WTC11 (cell line): Measurements from ENCODE around the gene DCAF17. TPM values are rescaled to one million over a fixed set of nuclear protein-coding genes. Genes with fewer than 3 reads are reported as not detected.
A peak's percentile ranks its signal among the peaks of the same experiment; 100 is the strongest.

Experiments
- ARID4B ChIP-seq: sonication (generic); formaldehyde crosslinking; IDR thresholded peaks from 2 replicates; pipeline ENCODE4 v1.8.0; 2023; ENCODE audit warnings: missing genetic modification reagents, mild to moderate bottlenecking, borderline replicate concordance
- ATF1 ChIP-seq: sonication (generic); formaldehyde crosslinking; IDR thresholded peaks from 2 replicates; pipeline ENCODE4 v1.8.1; 2023; ENCODE audit warnings: mild to moderate bottlenecking, moderate library complexity, missing genetic modification reagents
- CBFB ChIP-seq: sonication (generic); formaldehyde crosslinking; IDR thresholded peaks from 2 replicates; pipeline ENCODE4 v1.8.1; 2022; ENCODE audit warnings: mild to moderate bottlenecking, low read depth, missing genetic modification reagents
- CDX4 ChIP-seq: fragments of 250-450 bp; sonication (Bioruptor Pico); IDR thresholded peaks from 2 replicates; pipeline ENCODE4 v1.9.0; 2021; ENCODE audit warnings: moderate library complexity, mild to moderate bottlenecking, inconsistent platforms, borderline replicate concordance
- E2F5 ChIP-seq: sonication (generic); formaldehyde crosslinking; IDR thresholded peaks from 2 replicates; pipeline ENCODE4 v1.8.1; 2022; ENCODE audit warnings: mild to moderate bottlenecking, moderate library complexity, missing genetic modification reagents
- ELF4 ChIP-seq: sonication (generic); formaldehyde crosslinking; IDR thresholded peaks from 2 replicates; pipeline ENCODE4 v1.8.1; 2022; ENCODE audit warnings: low read depth, mild to moderate bottlenecking, moderate library complexity, missing genetic modification reagents
- ERG ChIP-seq: fragments of 250-450 bp; sonication (Bioruptor Pico); IDR thresholded peaks from 2 replicates; pipeline ENCODE4 v1.8.0; 2021; ENCODE audit warnings: mild to moderate bottlenecking
- FOXK1 ChIP-seq: sonication (generic); formaldehyde crosslinking; IDR thresholded peaks from 2 replicates; pipeline ENCODE4 v1.8.0; 2022; ENCODE audit warnings: mild to moderate bottlenecking, moderate library complexity, missing genetic modification reagents
- GRHL2 ChIP-seq: fragments of 250-450 bp; sonication (Bioruptor Pico); IDR thresholded peaks from 2 replicates; pipeline ENCODE4 v1.8.0; 2022; ENCODE audit warnings: mild to moderate bottlenecking, moderate library complexity; ENCODE audit not compliant: insufficient replicate concordance, severe bottlenecking
- GTF2I ChIP-seq: fragments of 250-450 bp; sonication (Bioruptor Pico); conservative IDR thresholded peaks from 2 replicates; pipeline ENCODE4 v1.4.0; 2021; ENCODE audit warnings: mild to moderate bottlenecking
- HMGXB4 ChIP-seq: sonication (generic); formaldehyde crosslinking; IDR thresholded peaks from 2 replicates; pipeline ENCODE4 v1.8.1; 2023; ENCODE audit warnings: mild to moderate bottlenecking, moderate library complexity, missing genetic modification reagents
- IRF1 ChIP-seq: sonication (generic); formaldehyde crosslinking; IDR thresholded peaks from 2 replicates; pipeline ENCODE4 v1.8.0; 2023; ENCODE audit warnings: missing genetic modification reagents
- NR1H2 ChIP-seq: sonication (generic); formaldehyde crosslinking; IDR thresholded peaks from 2 replicates; pipeline ENCODE4 v1.9.0; 2021; ENCODE audit warnings: mild to moderate bottlenecking, moderate library complexity, missing genetic modification reagents
- NR3C1 ChIP-seq: sonication (generic); formaldehyde crosslinking; conservative IDR thresholded peaks from 2 replicates; pipeline ENCODE4 v1.8.1; 2023; ENCODE audit warnings: low read depth, mild to moderate bottlenecking, missing genetic modification reagents
- OVOL2 ChIP-seq: fragments of 250-450 bp; sonication (Bioruptor Pico); IDR thresholded peaks from 2 replicates; pipeline ENCODE4 v1.9.0; 2021; ENCODE audit warnings: mild to moderate bottlenecking, borderline replicate concordance
- PREB ChIP-seq: sonication (generic); formaldehyde crosslinking; IDR thresholded peaks from 2 replicates; pipeline ENCODE4 v1.8.1; 2022; ENCODE audit warnings: mild to moderate bottlenecking, missing genetic modification reagents, moderate library complexity, borderline replicate concordance
- SP1 ChIP-seq: sonication (generic); formaldehyde crosslinking; conservative IDR thresholded peaks from 2 replicates; pipeline ENCODE4 v1.8.1; 2022; ENCODE audit warnings: missing genetic modification reagents
- TEAD1 ChIP-seq: sonication (generic); formaldehyde crosslinking; IDR thresholded peaks from 2 replicates; pipeline ENCODE4 v1.8.0; 2022; ENCODE audit warnings: mild to moderate bottlenecking, missing genetic modification reagents
- USF1 ChIP-seq: sonication (generic); formaldehyde crosslinking; IDR thresholded peaks from 2 replicates; pipeline ENCODE4 v1.8.0; 2022; ENCODE audit warnings: mild to moderate bottlenecking, missing genetic modification reagents
- ZNF121 ChIP-seq: sonication (generic); formaldehyde crosslinking; IDR thresholded peaks from 2 replicates; pipeline ENCODE4 v1.8.0; 2023; ENCODE audit warnings: missing genetic modification reagents
- ZNF423 ChIP-seq: fragments of 250-450 bp; sonication (Bioruptor Pico); IDR thresholded peaks from 2 replicates; pipeline ENCODE4 v2.1.2; 2022; ENCODE audit warnings: mild to moderate bottlenecking, moderate library complexity
- ZNF532 ChIP-seq: fragments of 250-450 bp; sonication (Bioruptor Pico); IDR thresholded peaks from 2 replicates; pipeline ENCODE4 v1.9.0; 2021; ENCODE audit warnings: mild to moderate bottlenecking, borderline replicate concordance
- ZNF671 ChIP-seq: fragments of 250-450 bp; sonication (Bioruptor Pico); IDR thresholded peaks from 2 replicates; pipeline ENCODE4 v1.8.0; 2021; ENCODE audit warnings: mild to moderate bottlenecking
- total RNA-seq: library from RNA; stranded (reverse); gene quantifications from 3 replicates; pipeline ENCODE4 v1.2.3, GENCODE V29; 2021

The DCAF17 gene
- total RNA-seq, 1 experiment from 2014 or later, result 27.2 TPM

GRCh38 chr2:171409436-171409971 is 24.5 kb upstream of the DCAF17 start (continued):
- TF ChIP-seq CDX4 (CRISPR knock-in tag) (no peak), E2F5 (no peak), NR1H2 (CRISPR knock-in tag) (no peak), ATF1 (CRISPR knock-in tag) (no peak), OVOL2 (CRISPR knock-in tag) (no peak), GRHL2 (CRISPR knock-in tag) (no peak), GTF2I (CRISPR knock-in tag) (no peak), PREB (CRISPR knock-in tag) (no peak), ARID4B (no peak), IRF1 (CRISPR knock-in tag) (no peak), ZNF532 (CRISPR knock-in tag) (no peak), ZNF671 (CRISPR knock-in tag) (no peak), ELF4 (CRISPR knock-in tag) (no peak), NR3C1 (no peak), CBFB (no peak), ZNF423 (CRISPR knock-in tag) (peak; percentile 98), FOXK1 (CRISPR knock-in tag) (peak; percentile 41; the same call in 1 of the 2 replicates), HMGXB4 (CRISPR knock-in tag) (no peak), ERG (CRISPR knock-in tag) (0 out of 2 replicates have a peak, but pooled peaks have one; percentile 30), SP1 (CRISPR knock-in tag) (peak; percentile 56; the same call in 1 of the 2 replicates), TEAD1 (CRISPR knock-in tag) (peak; percentile 90; the same call in 1 of the 2 replicates), ZNF121 (no peak), USF1 (CRISPR knock-in tag) (no peak)
